SK-N-SH treated with all-trans-retinoic acid at 6 μM for 48 hours (cell line): ENCODE measurements around the gene CMC2.

Experiments
- ATAC-seq: fragments of 200-7000 bp; cut with Tn5 transposase; 3 replicates; pipeline ENCODE4 v1.9.1; 2020; ENCODE audit warnings: mild to moderate bottlenecking, moderate library complexity
- ARNTL ChIP-seq: fragments of 450-650 bp; formaldehyde crosslinking; IDR thresholded peaks from 2 replicates; pipeline ENCODE4 v1.5.0; 2020; ENCODE audit warnings: low read depth, mild to moderate bottlenecking, moderate library complexity, borderline replicate concordance
- BACH2 ChIP-seq: fragments of 250-450 bp; sonication (Bioruptor Pico); IDR thresholded peaks from 2 replicates; pipeline ENCODE4 v1.9.0; 2021; ENCODE audit warnings: mild to moderate bottlenecking, borderline replicate concordance
- CREB5 ChIP-seq: fragments of 250-450 bp; sonication (Bioruptor Pico); IDR thresholded peaks from 2 replicates; pipeline ENCODE4 v1.5.1; 2020; ENCODE audit warnings: low read depth, mild to moderate bottlenecking, moderate library complexity
- CSDC2 ChIP-seq: fragments of 250-450 bp; sonication (Bioruptor Pico); IDR thresholded peaks from 2 replicates; pipeline ENCODE4 v1.5.0; 2020; ENCODE audit warnings: mild to moderate bottlenecking, moderate library complexity
- CSRNP3 ChIP-seq: fragments of 250-450 bp; sonication (Bioruptor Pico); IDR thresholded peaks from 2 replicates; pipeline ENCODE4 v1.5.1; 2021; ENCODE audit warnings: mild to moderate bottlenecking, moderate library complexity
- ESRRG ChIP-seq: fragments of 250-450 bp; sonication (Bioruptor Pico); IDR thresholded peaks from 2 replicates; pipeline ENCODE4 v1.6.1; 2021; ENCODE audit warnings: mild to moderate bottlenecking
- GLIS3 ChIP-seq: fragments of 250-450 bp; sonication (Bioruptor Pico); IDR thresholded peaks from 2 replicates; pipeline ENCODE4 v1.5.0; 2020; ENCODE audit warnings: mild to moderate bottlenecking, moderate library complexity
- ISL1 ChIP-seq: fragments of 250-450 bp; sonication (Bioruptor Pico); IDR thresholded peaks from 2 replicates; pipeline ENCODE4 v2.1.2; 2022; ENCODE audit warnings: mild to moderate bottlenecking, moderate library complexity
- OSR1 ChIP-seq: fragments of 250-450 bp; sonication (Bioruptor Pico); IDR thresholded peaks from 2 replicates; pipeline ENCODE4 v1.8.0; 2022; ENCODE audit warnings: moderate library complexity, mild to moderate bottlenecking, inconsistent platforms
- PATZ1 ChIP-seq: fragments of 250-450 bp; sonication (Bioruptor Pico); IDR thresholded peaks from 2 replicates; pipeline ENCODE4 v1.8.0; 2020; ENCODE audit warnings: mild to moderate bottlenecking, moderate library complexity, borderline replicate concordance
- POU6F1 ChIP-seq: fragments of 250-450 bp; sonication (Bioruptor Pico); IDR thresholded peaks from 2 replicates; pipeline ENCODE4 v1.8.0; 2021; ENCODE audit warnings: low read depth, mild to moderate bottlenecking, moderate library complexity, borderline replicate concordance
- RARB ChIP-seq: fragments of 250-450 bp; sonication (Bioruptor Pico); IDR thresholded peaks from 2 replicates; pipeline ENCODE4 v1.8.0; 2021; ENCODE audit warnings: mild to moderate bottlenecking, moderate library complexity
- SNAI2 ChIP-seq: fragments of 250-450 bp; sonication (Bioruptor Pico); IDR thresholded peaks from 2 replicates; pipeline ENCODE4 v1.5.0; 2020; ENCODE audit warnings: mild to moderate bottlenecking, moderate library complexity
- TCF4 ChIP-seq: fragments of 250-450 bp; sonication (Bioruptor Pico); IDR thresholded peaks from 2 replicates; pipeline ENCODE4 v1.8.0; 2021; ENCODE audit warnings: mild to moderate bottlenecking, moderate library complexity, borderline replicate concordance
- TOX ChIP-seq: fragments of 250-450 bp; sonication (Bioruptor Pico); IDR thresholded peaks from 2 replicates; pipeline ENCODE4 v1.8.0; 2021; ENCODE audit warnings: mild to moderate bottlenecking, moderate library complexity, borderline replicate concordance
- ZC3H10 ChIP-seq: fragments of 250-450 bp; sonication (Bioruptor Pico); IDR thresholded peaks from 2 replicates; pipeline ENCODE4 v1.5.1; 2021; ENCODE audit warnings: mild to moderate bottlenecking, moderate library complexity
- ZFP3 ChIP-seq: fragments of 250-450 bp; sonication (Bioruptor Pico); IDR thresholded peaks from 2 replicates; pipeline ENCODE4 v1.5.0; 2020; ENCODE audit warnings: mild to moderate bottlenecking, moderate library complexity
- ZFP30 ChIP-seq: fragments of 450-650 bp; formaldehyde crosslinking; IDR thresholded peaks from 2 replicates; pipeline ENCODE4 v1.5.0; 2022; ENCODE audit warnings: mild to moderate bottlenecking, moderate library complexity
- ZNF565 ChIP-seq: fragments of 450-650 bp; formaldehyde crosslinking; conservative IDR thresholded peaks from 2 replicates; pipeline ENCODE4 v1.5.0; 2020; ENCODE audit warnings: low read depth, mild to moderate bottlenecking, moderate library complexity
- ZNF70 ChIP-seq: fragments of 450-650 bp; formaldehyde crosslinking; IDR thresholded peaks from 2 replicates; pipeline ENCODE4 v1.5.0; 2020; ENCODE audit warnings: mild to moderate bottlenecking, moderate library complexity
- ZNF8 ChIP-seq: fragments of 450-650 bp; formaldehyde crosslinking; IDR thresholded peaks from 2 replicates; pipeline ENCODE4 v1.5.0; 2020; ENCODE audit warnings: mild to moderate bottlenecking, moderate library complexity

The CMC2 gene

GRCh38 chr16:81003610-81004460, 2.9 kb downstream of the CMC2 start:
- no peak for TF ChIP-seq GLIS3 (CRISPR knock-in tag)
- TF ChIP-seq ZNF70 (CRISPR knock-in tag) = no peak
- no peak for TF ChIP-seq ESRRG
- TF ChIP-seq ISL1 = no peak
- no peak for TF ChIP-seq ZNF8 (CRISPR knock-in tag)
- TF ChIP-seq OSR1 (CRISPR knock-in tag) = no peak
- no peak for TF ChIP-seq ZFP3 (CRISPR knock-in tag)
- no peak for TF ChIP-seq CSDC2 (CRISPR knock-in tag)
- no peak for TF ChIP-seq POU6F1 (CRISPR knock-in tag)
- TF ChIP-seq RARB (CRISPR knock-in tag) = no peak
- TF ChIP-seq BACH2 (CRISPR knock-in tag) = no peak
- no peak for TF ChIP-seq ZFP30 (CRISPR knock-in tag)
- no peak for TF ChIP-seq SNAI2 (CRISPR knock-in tag)
- TF ChIP-seq CSRNP3 (CRISPR knock-in tag) = no peak
- TF ChIP-seq ZNF565 = no peak
- TF ChIP-seq ARNTL (CRISPR knock-in tag) = no peak
- TF ChIP-seq PATZ1 (CRISPR knock-in tag) = no peak
- no peak for TF ChIP-seq CREB5 (CRISPR knock-in tag)
- TF ChIP-seq TOX = no peak
- TF ChIP-seq ZC3H10 (CRISPR knock-in tag) = no peak
- ATAC-seq = no peak

GRCh38 chr16:81003064-81003463, 3.6 kb downstream of the CMC2 start:
- TF ChIP-seq POU6F1 (CRISPR knock-in tag) = no peak
- no peak for TF ChIP-seq CSRNP3 (CRISPR knock-in tag)
- TF ChIP-seq ZFP3 (CRISPR knock-in tag) = no peak
- TF ChIP-seq PATZ1 (CRISPR knock-in tag) = no peak
- no peak for TF ChIP-seq SNAI2 (CRISPR knock-in tag)
- no peak for TF ChIP-seq TOX
- TF ChIP-seq ZNF565 = no peak
- TF ChIP-seq RARB (CRISPR knock-in tag) = no peak
- TF ChIP-seq TCF4 (CRISPR knock-in tag) = no peak
- TF ChIP-seq CSDC2 (CRISPR knock-in tag) = no peak
- no peak for TF ChIP-seq CREB5 (CRISPR knock-in tag)
- TF ChIP-seq ESRRG = no peak
- no peak for TF ChIP-seq GLIS3 (CRISPR knock-in tag)
- ATAC-seq = no peak
